ENCODE data around the gene NACAD.
A peak's percentile ranks its signal among the peaks of the same experiment; 100 is the strongest.

NACAD gene

GRCh38 chr7:45088821-45089340 lies at the start of gene NACAD:
TSS of gene NACAD (minus strand) at chr7:45088969. CDS start at chr7:45088894, 75 bp downstream.
- ATAC-seq (replicated peaks; ENCODE audit: extremely low read depth, poor library complexity, severe bottlenecking) (peak; percentile 35), DNase-seq (ENCODE audit: low spot score in 2 of 2) (no peak)
- Mint-ChIP-seq H3K27ac (ENCODE audit: low read depth) (peak within 1 kb of the TSS; percentile 79), H3K27me3 (peaks cover 10% of the 10 kb centered on the region), H3K9me3 (peaks cover 4% of the 10 kb centered on the region), H3K4me1 (no peaks in the 10 kb centered on the region), H3K4me3 (peak within 1 kb of the TSS; percentile 74), H3K36me3 (ENCODE audit: insufficient read depth) (peaks cover 2% of the 10 kb centered on the region)

DNA sequence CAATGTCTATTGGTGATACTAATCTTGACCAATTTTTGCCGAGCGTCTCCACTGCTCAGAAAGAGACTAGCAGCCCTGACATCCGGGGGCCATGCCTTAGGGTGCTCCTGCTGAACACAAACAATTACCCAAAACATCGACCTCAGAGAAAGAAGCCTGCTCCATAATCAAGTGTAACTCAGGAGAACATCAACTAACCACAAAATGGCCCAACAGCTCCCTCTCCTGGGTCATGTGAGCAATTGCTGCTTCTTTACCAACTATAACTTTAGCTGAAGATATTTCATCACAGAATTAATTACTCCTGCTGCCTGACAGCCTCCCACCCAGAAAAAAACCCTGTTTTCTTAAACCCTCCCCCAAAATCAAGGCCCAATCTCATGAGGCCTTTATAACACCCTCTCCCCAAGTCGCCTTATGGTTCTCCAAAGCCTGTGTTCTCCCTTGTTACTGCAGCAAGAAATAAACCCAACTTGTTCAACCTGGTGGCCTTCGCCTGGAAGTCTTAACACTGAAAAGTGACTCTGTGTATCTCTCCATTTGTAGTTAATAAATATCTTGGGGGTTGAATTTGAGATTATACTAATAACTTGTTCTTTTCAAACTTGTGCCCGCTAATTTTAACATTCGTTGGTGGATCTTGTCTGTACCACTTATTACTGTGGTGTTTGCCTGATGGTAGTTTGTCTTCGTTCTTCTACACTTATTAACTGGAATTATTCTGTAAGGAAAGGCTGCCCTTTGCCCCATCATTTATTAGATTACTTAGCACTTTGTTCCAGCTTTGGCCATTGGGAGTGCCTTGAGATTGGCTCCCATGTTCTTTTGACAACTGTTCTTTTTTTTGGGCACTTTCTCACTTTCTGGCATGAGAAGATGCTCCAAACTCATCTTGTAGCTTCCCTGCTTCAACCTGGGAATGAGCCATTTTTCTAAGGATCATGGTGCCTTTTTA lies 47.6 kb upstream of the NACAD start:
- no peaks in the 10 kb centered on the region for H3K36me3 Mint-ChIP-seq (ENCODE audit: insufficient read depth)
- ATAC-seq (replicated peaks; ENCODE audit: extremely low read depth, poor library complexity, severe bottlenecking) (peak; percentile 43), DNase-seq (ENCODE audit: low spot score in 2 of 2) (peak; percentile 40 to 51)
- no peaks in the 10 kb centered on the region for H3K9me3 Mint-ChIP-seq
- no peak overlapping the region for H3K4me3 Mint-ChIP-seq
- H3K27me3 Mint-ChIP-seq: no peaks in the 10 kb centered on the region
- no peak overlapping the region for H3K27ac Mint-ChIP-seq (ENCODE audit: low read depth)
- peaks cover 9% of the 10 kb centered on the region for H3K4me1 Mint-ChIP-seq

DNA sequence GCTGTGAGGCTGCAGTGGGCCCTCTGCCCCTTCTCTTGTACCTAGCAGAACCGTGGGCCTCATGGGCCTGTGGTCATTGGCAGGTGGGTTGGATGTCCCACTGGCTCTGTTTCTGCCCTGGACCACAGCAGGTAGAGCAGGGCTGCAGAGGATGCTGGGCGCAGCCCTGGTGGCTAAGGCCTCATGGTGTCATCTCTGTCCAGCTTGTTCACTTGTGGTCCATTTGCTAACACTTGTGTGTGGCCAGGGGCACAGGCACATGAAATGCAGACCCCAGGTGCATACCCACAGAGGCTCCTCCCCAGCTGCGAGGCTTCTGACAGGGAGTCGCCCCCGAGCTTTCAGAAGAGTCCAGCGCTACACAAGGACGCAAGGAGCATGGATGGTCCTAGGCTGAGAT lies 45.1 kb upstream of the NACAD start:
- no peak overlapping the region for H3K4me3 Mint-ChIP-seq
- H3K4me1 Mint-ChIP-seq: peaks cover 9% of the 10 kb centered on the region
- H3K9me3 Mint-ChIP-seq: no peaks in the 10 kb centered on the region
- H3K27ac Mint-ChIP-seq (ENCODE audit: low read depth): no peak overlapping the region
- no peak for DNase-seq (ENCODE audit: low spot score in 2 of 2)
- no peaks in the 10 kb centered on the region for H3K27me3 Mint-ChIP-seq
- no peaks in the 10 kb centered on the region for H3K36me3 Mint-ChIP-seq (ENCODE audit: insufficient read depth)
- ATAC-seq (replicated peaks; ENCODE audit: extremely low read depth, poor library complexity, severe bottlenecking): no peak

GRCh38 chr7:45133352-45133751 lies 44.6 kb upstream of the NACAD start:
- no peak overlapping the region for H3K27ac Mint-ChIP-seq (ENCODE audit: low read depth)
- no peak overlapping the region for H3K4me3 Mint-ChIP-seq
- no peak for DNase-seq (ENCODE audit: low spot score in 2 of 2)
- no peak for ATAC-seq (replicated peaks; ENCODE audit: extremely low read depth, poor library complexity, severe bottlenecking)
- no peaks in the 10 kb centered on the region for H3K36me3 Mint-ChIP-seq (ENCODE audit: insufficient read depth)
- H3K4me1 Mint-ChIP-seq: peaks cover 9% of the 10 kb centered on the region
- H3K9me3 Mint-ChIP-seq: no peaks in the 10 kb centered on the region
- H3K27me3 Mint-ChIP-seq: no peaks in the 10 kb centered on the region

- H3K36me3 Mint-ChIP-seq (ENCODE audit: insufficient read depth): no peaks in the 10 kb centered on the region
- no peak overlapping the region for H3K4me3 Mint-ChIP-seq
- H3K27me3 Mint-ChIP-seq: no peaks in the 10 kb centered on the region
- ATAC-seq (replicated peaks; ENCODE audit: extremely low read depth, poor library complexity, severe bottlenecking) (no peak), DNase-seq (ENCODE audit: low spot score in 2 of 2) (no peak)
- H3K9me3 Mint-ChIP-seq: no peaks in the 10 kb centered on the region
- peaks cover 9% of the 10 kb centered on the region for H3K4me1 Mint-ChIP-seq
- H3K27ac Mint-ChIP-seq (ENCODE audit: low read depth): no peak overlapping the region
Observed at GRCh38 chr7:45132708-45133320, 44.0 kb upstream of the NACAD start.

GRCh38 chr7:45131891-45132290 lies 43.1 kb upstream of the NACAD start:
- no peak overlapping the region for H3K27ac Mint-ChIP-seq (ENCODE audit: low read depth)
- no peaks in the 10 kb centered on the region for H3K36me3 Mint-ChIP-seq (ENCODE audit: insufficient read depth)
- H3K4me1 Mint-ChIP-seq: peaks cover 9% of the 10 kb centered on the region
- ATAC-seq (replicated peaks; ENCODE audit: extremely low read depth, poor library complexity, severe bottlenecking) (no peak), DNase-seq (ENCODE audit: low spot score in 2 of 2) (no peak)
- H3K9me3 Mint-ChIP-seq: no peaks in the 10 kb centered on the region
- H3K27me3 Mint-ChIP-seq: no peaks in the 10 kb centered on the region
- no peak overlapping the region for H3K4me3 Mint-ChIP-seq

DNA sequence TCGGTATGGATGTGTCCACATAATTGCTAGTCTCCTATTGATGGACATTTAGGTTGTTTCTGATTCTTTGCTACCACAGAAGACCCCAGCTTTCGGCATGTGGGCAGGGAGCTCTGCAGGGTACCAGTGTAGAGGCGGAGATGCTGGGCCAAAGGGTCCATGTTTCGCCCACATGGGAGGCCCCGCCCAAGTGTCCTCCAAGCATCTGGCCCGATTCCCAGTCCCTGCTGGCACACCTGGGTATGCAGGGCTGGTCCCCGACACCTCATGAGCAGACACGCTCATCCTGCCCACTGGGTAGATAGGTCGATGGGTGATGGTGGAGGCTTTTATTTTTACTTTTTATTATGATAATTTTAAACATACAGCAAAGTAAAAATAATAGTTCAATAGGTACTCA lies 42.1 kb upstream of the NACAD start:
- H3K27ac Mint-ChIP-seq (ENCODE audit: low read depth): no peak overlapping the region
- DNase-seq (ENCODE audit: low spot score in 2 of 2): no peak
- H3K4me3 Mint-ChIP-seq: no peak overlapping the region
- no peaks in the 10 kb centered on the region for H3K36me3 Mint-ChIP-seq (ENCODE audit: insufficient read depth)
- H3K4me1 Mint-ChIP-seq: peaks cover 4% of the 10 kb centered on the region
- H3K9me3 Mint-ChIP-seq: no peaks in the 10 kb centered on the region
- ATAC-seq (replicated peaks; ENCODE audit: extremely low read depth, poor library complexity, severe bottlenecking): no peak
- H3K27me3 Mint-ChIP-seq: no peaks in the 10 kb centered on the region

DNA sequence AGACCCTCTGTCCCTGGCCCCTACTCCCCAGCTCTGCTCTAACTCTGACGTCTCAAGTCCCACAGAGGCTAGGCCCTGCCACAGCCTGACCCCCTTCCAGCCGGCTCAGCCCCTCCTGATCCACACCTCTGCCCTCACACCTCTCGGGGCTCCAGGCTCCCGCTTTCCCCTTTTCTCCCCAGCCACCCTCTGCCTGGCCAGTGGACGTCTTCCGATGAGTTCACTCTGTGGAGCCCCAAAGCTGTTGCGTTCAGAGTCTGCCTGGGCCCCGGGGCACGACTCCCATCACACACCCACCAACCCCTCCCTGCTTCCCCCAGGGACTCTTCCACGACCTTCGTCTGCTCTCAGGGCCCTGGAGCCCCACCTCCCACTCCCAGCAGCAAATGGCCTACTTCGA lies 41.1 kb upstream of the NACAD start:
- DNase-seq (ENCODE audit: low spot score in 2 of 2) (no peak), ATAC-seq (replicated peaks; ENCODE audit: extremely low read depth, poor library complexity, severe bottlenecking) (no peak)
- H3K27ac Mint-ChIP-seq (ENCODE audit: low read depth): no peak overlapping the region
- no peaks in the 10 kb centered on the region for H3K36me3 Mint-ChIP-seq (ENCODE audit: insufficient read depth)
- H3K4me1 Mint-ChIP-seq: no peaks in the 10 kb centered on the region
- no peak overlapping the region for H3K4me3 Mint-ChIP-seq
- H3K9me3 Mint-ChIP-seq: no peaks in the 10 kb centered on the region
- no peaks in the 10 kb centered on the region for H3K27me3 Mint-ChIP-seq

DNA sequence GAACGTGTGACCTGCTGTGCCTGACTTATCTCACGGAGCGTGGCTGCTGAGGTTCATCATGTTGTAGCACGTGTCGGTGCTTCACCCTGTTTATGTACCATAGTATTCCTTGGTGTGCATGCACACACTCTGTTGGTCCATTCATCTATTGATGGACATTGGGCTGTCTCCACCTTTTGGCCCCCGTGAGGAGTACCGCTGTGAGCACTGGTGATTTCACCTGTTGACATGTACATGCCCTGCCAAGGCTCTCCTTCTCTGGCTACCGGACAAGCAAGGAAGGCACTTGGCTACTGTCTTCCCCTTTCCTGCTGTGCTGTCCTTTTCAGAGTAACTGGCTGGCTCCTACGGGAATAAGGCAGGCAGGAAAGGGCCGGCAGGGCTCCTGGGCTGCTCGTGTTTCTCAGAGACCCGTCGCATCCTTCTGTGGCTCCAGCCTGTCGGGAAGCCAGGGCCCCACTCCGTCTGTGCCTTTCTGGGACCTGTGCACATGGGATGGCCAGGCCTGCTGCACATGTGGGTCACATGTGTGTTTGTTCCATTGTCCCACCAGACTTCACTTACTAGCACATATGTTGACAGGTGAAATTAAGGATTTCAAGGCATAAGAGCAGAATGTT lies 40.5 kb upstream of the NACAD start:
- DNase-seq (ENCODE audit: low spot score in 2 of 2) (no peak), ATAC-seq (replicated peaks; ENCODE audit: extremely low read depth, poor library complexity, severe bottlenecking) (no peak)
- Mint-ChIP-seq H3K4me3 (no peak overlapping the region), H3K9me3 (no peaks in the 10 kb centered on the region), H3K4me1 (no peaks in the 10 kb centered on the region), H3K27ac (ENCODE audit: low read depth) (no peak overlapping the region), H3K27me3 (no peaks in the 10 kb centered on the region), H3K36me3 (ENCODE audit: insufficient read depth) (no peaks in the 10 kb centered on the region)

- H3K9me3 Mint-ChIP-seq: no peaks in the 10 kb centered on the region
- DNase-seq (ENCODE audit: low spot score in 2 of 2): no peak
- no peak overlapping the region for H3K4me3 Mint-ChIP-seq
- no peaks in the 10 kb centered on the region for H3K27me3 Mint-ChIP-seq
- peaks cover 14% of the 10 kb centered on the region for H3K4me1 Mint-ChIP-seq
- ATAC-seq (replicated peaks; ENCODE audit: extremely low read depth, poor library complexity, severe bottlenecking): no peak
- H3K27ac Mint-ChIP-seq (ENCODE audit: low read depth): no peak overlapping the region
- peaks cover 3% of the 10 kb centered on the region for H3K36me3 Mint-ChIP-seq (ENCODE audit: insufficient read depth)
Observed at GRCh38 chr7:45126920-45127319, 38.2 kb upstream of the NACAD start.

DNA sequence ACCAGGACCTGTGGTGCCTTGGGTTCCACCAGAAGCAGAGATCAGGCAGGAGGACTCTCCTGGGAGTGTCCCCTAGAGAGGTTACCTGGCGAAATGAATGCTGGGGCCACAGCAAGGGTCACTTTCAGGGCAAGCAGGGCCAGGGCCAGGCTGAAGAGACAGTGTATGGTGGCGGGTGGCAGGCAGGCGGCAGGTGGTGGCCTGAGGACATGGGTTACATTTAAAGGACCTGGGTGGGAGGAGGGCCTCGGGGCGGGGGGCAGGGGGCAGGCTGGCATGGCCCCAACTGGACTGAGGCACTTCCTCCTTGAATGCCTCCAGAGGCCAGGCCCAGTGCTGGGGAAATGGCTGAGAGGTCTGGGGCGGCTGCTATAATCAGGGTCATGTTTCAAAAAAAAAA lies 37.4 kb upstream of the NACAD start:
- no peaks in the 10 kb centered on the region for H3K9me3 Mint-ChIP-seq
- ATAC-seq (replicated peaks; ENCODE audit: extremely low read depth, poor library complexity, severe bottlenecking): no peak
- no peaks in the 10 kb centered on the region for H3K27me3 Mint-ChIP-seq
- DNase-seq (ENCODE audit: low spot score in 2 of 2): no peak
- H3K36me3 Mint-ChIP-seq (ENCODE audit: insufficient read depth): peaks cover 3% of the 10 kb centered on the region
- H3K4me3 Mint-ChIP-seq: no peak overlapping the region
- peaks cover 14% of the 10 kb centered on the region for H3K4me1 Mint-ChIP-seq
- H3K27ac Mint-ChIP-seq (ENCODE audit: low read depth): no peak overlapping the region

DNA sequence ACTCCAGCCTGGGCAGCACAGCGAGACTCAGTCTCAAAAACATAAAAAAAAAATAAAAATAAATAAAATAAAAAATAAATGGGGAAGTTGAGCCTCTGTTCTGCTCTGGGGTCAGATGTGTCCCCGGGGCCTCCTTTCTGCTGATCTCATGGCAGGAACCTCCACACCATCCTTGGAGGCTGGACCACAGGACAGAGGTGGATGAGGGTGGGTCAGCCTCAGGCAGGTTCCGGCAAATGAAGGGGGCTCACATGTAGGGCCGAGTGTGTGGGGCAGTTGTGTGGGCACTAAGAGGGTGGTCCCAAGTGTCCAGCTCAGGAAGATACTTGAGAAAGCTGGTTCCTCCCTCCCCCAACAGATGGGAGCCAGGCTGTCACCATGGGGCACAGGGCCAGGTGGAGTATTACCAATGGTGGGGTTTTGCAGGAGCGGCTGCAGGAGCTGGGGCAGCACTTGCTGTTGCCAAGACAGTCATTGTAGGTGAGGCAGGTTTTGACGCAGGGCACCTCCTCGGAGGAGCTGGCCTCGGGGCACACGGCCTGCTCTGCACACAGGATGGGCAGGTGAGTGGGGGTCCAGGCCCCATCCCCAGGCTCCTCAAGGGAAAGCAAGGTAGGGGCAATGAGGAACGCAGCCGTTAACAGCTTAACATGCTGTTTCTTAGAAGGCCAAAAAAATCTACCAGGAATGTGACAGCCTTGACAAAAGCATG lies 36.6 kb upstream of the NACAD start:
- no peak for DNase-seq (ENCODE audit: low spot score in 2 of 2)
- ATAC-seq (replicated peaks; ENCODE audit: extremely low read depth, poor library complexity, severe bottlenecking): no peak
- no peaks in the 10 kb centered on the region for H3K27me3 Mint-ChIP-seq
- no peak overlapping the region for H3K27ac Mint-ChIP-seq (ENCODE audit: low read depth)
- no peaks in the 10 kb centered on the region for H3K9me3 Mint-ChIP-seq
- peaks cover 14% of the 10 kb centered on the region for H3K4me1 Mint-ChIP-seq
- H3K4me3 Mint-ChIP-seq: no peak overlapping the region
- peaks cover 3% of the 10 kb centered on the region for H3K36me3 Mint-ChIP-seq (ENCODE audit: insufficient read depth)

Data from central memory CD8-positive, alpha-beta T cell (primary cell).